DMS114 treated with DMSO at 0.1 percent for 48 hours (cell line): Measurements from ENCODE around the gene PHF24.
"Not testable (repeated sequence)": the region's sequence is repeated elsewhere in the genome, so short reads cannot be mapped to it uniquely, and the experiment has no call there.

Experiments
- DNase-seq: peaks from one replicate; lab custom pipeline; 2025; ENCODE audit not compliant: unreplicated experiment; lab: John Stamatoyannopoulos, UW

The PHF24 gene

GRCh38 chr9:34957492-34958410 lies at the start of gene PHF24:
TSS of gene PHF24 (plus strand) at chr9:34958285. CDS start at chr9:34971299, 13,014 bp downstream.
- DNase-seq, result no peak

GRCh38 chr9:34927061-34927460 lies 31.0 kb upstream of the PHF24 start:
- DNase-seq, result no peak

GRCh38 chr9:34928921-34929320 lies 29.2 kb upstream of the PHF24 start:
- no peak for DNase-seq

GRCh38 chr9:34929506-34930102 lies 28.5 kb upstream of the PHF24 start:
- no peak for DNase-seq

GRCh38 chr9:34939989-34940388 lies 18.1 kb upstream of the PHF24 start:
- not testable (repeated sequence) for DNase-seq

- no peak for DNase-seq
Measured at GRCh38 chr9:34948451-34948850, 9.6 kb upstream of the PHF24 start.

- no peak for DNase-seq
Measured at GRCh38 chr9:34954225-34954624, 3.9 kb upstream of the PHF24 start.

- DNase-seq, result not testable (repeated sequence)
Measured at GRCh38 chr9:34956066-34956465, 2.0 kb upstream of the PHF24 start.

GRCh38 chr9:34956648-34957047 lies 1.4 kb upstream of the PHF24 start:
- no peak for DNase-seq

- no peak for DNase-seq
Measured at GRCh38 chr9:34958411-34958982, 412 bp downstream of the PHF24 start.

GRCh38 chr9:34959461-34959860 lies 1.4 kb downstream of the PHF24 start:
- DNase-seq, result no peak

- DNase-seq, result no peak
Measured at GRCh38 chr9:34961574-34962490, 3.7 kb downstream of the PHF24 start.

- no peak for DNase-seq
Measured at GRCh38 chr9:34962546-34962945, 4.5 kb downstream of the PHF24 start.

- DNase-seq, result no peak
Measured at GRCh38 chr9:34963552-34963951, 5.5 kb downstream of the PHF24 start.

- no peak for DNase-seq
Measured at GRCh38 chr9:34964458-34964857, 6.4 kb downstream of the PHF24 start.

GRCh38 chr9:34971146-34971811 lies 13.2 kb downstream of the PHF24 start:
- no peak for DNase-seq

GRCh38 chr9:34974664-34975063 lies 16.6 kb downstream of the PHF24 start:
- no peak for DNase-seq

GRCh38 chr9:34976441-34976840 lies 18.4 kb downstream of the PHF24 start:
- DNase-seq, result no peak

- DNase-seq, result no peak
Measured at GRCh38 chr9:34976992-34977391, 18.9 kb downstream of the PHF24 start.

- no peak for DNase-seq
Measured at GRCh38 chr9:34980181-34980761, 22.2 kb downstream of the PHF24 start.
